Smooth muscle cell of the umbilical artery (primary cell): ENCODE data around the gene ZNF285. TPM values are rescaled to one million over a fixed set of nuclear protein-coding genes. Genes with fewer than 3 reads are reported as not detected.

Source experiments
- total RNA-seq: library from RNA; depleted of rRNA; stranded (reverse); fragments of >200 nt; gene quantifications from 2 replicates; pipeline ENCODE4 v1.2.3, GENCODE V29; 2014

Gene ZNF285
- 3.7 and 5.6 TPM in 2 replicates for total RNA-seq

DNA sequence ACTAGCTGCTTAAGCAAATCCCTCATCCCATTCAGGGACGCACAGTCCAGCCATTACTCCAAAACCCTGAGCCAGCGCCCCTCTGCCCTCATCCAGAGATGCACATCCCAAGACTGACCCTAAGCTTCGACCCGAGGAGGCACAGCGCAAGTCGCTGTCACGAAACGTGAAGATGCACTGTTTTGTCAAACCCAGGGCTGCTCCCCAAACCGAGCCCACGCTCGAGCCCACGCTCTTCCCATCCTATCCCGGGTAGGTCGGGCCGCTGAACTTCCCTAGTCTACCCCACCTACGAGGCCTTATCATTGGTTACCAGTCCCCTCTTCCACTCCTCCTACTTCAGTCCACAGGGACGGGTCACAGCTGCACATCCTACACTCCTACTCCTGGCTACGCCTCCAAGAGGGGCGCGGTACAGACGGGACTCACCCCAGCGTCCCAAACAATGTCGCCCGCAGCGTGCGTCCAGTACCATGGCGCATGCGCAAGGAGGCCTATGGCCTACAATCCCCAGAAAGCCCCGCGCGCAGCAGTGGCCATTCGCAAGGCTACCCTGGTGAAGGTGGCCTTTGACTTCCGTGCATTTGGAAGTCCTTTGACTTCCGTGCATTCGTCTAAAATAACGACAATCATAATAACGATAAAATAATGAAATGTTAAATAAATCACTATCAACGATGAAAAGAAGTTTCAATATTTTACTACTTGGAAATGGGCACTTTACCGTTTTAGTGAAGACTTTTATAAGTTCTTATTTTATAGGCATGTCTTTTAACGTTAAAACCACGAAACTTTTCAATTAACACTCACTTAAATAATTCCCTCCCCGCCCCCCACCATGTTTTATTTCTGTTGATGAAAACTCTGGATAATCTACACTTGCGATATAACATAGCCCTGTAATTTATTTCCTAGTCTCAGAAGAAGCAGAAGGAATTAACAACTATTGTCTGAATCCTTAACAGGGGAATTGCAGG, at the start of gene ZNF285:
Gene ZNF285, minus strand, starts transcription at position 470 of the 977 bp plus-strand sequence. CDS start 4,395 bp downstream, outside the sequence.

DNA sequence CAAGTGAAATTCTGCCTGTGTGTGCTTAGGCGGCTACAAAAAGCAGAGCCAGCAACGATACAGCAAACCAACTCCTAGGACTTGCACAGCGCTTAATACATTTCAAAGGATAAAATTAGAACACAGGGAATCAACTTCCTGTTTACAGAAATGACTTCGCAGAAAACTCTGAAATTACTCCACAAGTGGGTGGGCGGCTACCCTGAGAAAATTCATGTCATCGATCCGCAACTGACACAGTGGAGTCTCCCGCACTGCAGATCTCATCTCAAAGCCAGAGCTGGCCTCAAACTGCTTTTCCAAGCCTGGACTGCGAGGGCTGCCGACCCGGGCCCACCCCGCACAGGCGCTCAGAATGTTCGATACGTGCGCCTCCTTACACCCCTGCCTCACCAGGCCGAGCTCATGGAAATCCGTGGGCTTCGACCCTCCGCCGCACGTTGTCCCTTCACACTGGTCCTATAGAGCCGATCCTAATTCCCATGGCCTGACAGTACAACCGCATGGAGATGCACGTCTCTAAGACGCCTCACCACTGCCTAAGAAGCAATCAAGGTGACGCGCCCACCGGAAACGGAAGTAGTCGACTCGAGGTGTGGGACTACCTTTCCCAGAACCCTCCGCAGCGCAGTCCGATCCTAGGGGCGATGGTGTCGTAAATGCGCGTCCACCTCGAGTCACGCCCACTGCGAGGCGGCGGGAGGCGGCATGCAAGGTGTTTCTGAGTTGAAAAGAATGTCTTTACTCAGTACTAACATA, 46.7 kb upstream of the ZNF285 start, which contains the start of gene ZNF229:
Gene ZNF229, minus strand, starts transcription at position 557 of the 759 bp plus-strand sequence. CDS start 5,625 bp downstream, outside the sequence.

DNA sequence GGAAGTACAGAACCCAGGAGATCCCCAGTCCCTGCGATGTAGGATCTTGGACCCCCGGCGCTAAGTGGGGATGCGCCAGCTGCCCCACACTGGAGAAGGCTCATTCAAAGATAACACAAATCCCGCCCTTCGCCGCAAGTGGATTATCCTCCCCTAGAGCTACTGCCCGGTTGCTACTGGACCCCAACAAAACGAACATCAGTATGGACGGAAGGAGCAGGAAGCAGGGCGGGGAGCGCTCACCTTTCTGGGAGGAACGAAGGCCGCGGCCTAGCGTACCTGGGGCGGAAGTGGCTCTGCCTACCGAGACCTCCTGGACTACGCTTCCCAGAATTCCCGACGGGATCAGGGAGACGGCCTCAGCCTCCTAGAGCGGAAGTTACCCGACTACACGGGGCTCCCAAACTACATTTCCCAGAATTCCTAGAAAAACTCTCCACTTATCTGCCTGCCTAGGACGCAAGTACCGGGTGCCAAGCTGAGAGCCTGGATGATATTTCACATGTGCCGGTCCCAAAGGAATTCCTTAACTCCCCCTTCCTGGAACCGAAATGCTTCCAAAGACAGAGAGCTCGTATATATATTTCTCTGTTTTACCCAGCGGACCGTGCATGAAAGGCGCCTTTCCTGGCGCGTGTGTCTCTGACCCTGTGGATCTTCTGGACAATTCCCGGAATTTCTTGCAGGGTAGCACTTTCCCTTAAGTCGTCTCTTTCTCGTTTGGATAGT, 44.9 kb downstream of the ZNF285 start, which contains the start of gene ZNF112:
Gene ZNF112, minus strand, starts transcription at position 298 of the 729 bp plus-strand sequence. CDS start 16,141 bp downstream, outside the sequence.

Other genes starting within 250 kb of the ZNF285 start
- gene ZNF226, start 236.5 kb downstream of the ZNF285 start, total RNA-seq = 16.3 and 22.9 TPM in 2 replicates
- 17.1 and 20.2 TPM in 2 replicates for gene ZNF227, start 189.1 kb downstream of the ZNF285 start, total RNA-seq
- gene ZNF233, start 141.7 kb downstream of the ZNF285 start, total RNA-seq = 0.83 and 0.89 TPM in 2 replicates
- 3.1 and 4.5 TPM in 2 replicates for gene ZNF235, start 96.6 kb downstream of the ZNF285 start, total RNA-seq
- gene ZNF112, start 44.9 kb downstream of the ZNF285 start, total RNA-seq = 9.2 and 10.1 TPM in 2 replicates
- gene ZNF229, start 46.9 kb upstream of the ZNF285 start, total RNA-seq = 10.5 and 11.6 TPM in 2 replicates
- 5.6 and 9.2 TPM in 2 replicates for gene ZNF180, start 98.9 kb upstream of the ZNF285 start, total RNA-seq
- gene CEACAM20, start 128.1 kb upstream of the ZNF285 start, total RNA-seq = not detected in 2 replicates
- not detected in 2 replicates for gene IGSF23, start 212.0 kb upstream of the ZNF285 start, total RNA-seq
- gene PVR, start 242.3 kb upstream of the ZNF285 start, total RNA-seq = 137 and 147 TPM in 2 replicates